Suprapubic skin (tissue), 4 donors: ENCODE measurements around the gene C6orf62.

Experiments
- CTCF ChIP-seq, 2 donors: fragments of 200-600 bp in 1 of 2; fragments of 450-650 bp in 1 of 2; sonication (generic) in 1 of 2; IDR thresholded peaks; one replicate each; pipeline ENCODE4 v1.5.1; 2016 to 2019; ENCODE audit warnings: antibody characterized with exemption in 2 of 2, mild to moderate bottlenecking in 1 of 2, moderate library complexity in 1 of 2
- EP300 ChIP-seq: sonication (generic); formaldehyde crosslinking; IDR thresholded peaks from one replicate; pipeline ENCODE4 v1.6.1; 2017; ENCODE audit warnings: antibody characterized with exemption
- POLR2A ChIP-seq, 2 donors: fragments of 450-650 bp; IDR thresholded peaks; one replicate each; pipeline ENCODE4 v1.6.1; 2017; ENCODE audit warnings: antibody characterized with exemption in 2 of 2, mild to moderate bottlenecking in 2 of 2, moderate library complexity in 2 of 2
- POLR2AphosphoS5 ChIP-seq, 3 donors: sonication (generic); formaldehyde crosslinking; IDR thresholded peaks; one replicate each; pipeline ENCODE4 v1.6.1; 2017; ENCODE audit warnings: antibody characterized with exemption in 3 of 3

GRCh38 chr6:24666641-24667377, 52.1 kb downstream of the C6orf62 start, which contains the start of the genes ACOT13 and TDP2:
- TF ChIP-seq CTCF (IDR thresholded peaks at IDR 0.05) (peak; percentile 44 to 73), POLR2A (IDR thresholded peaks at IDR 0.05) (peak; percentile 9 to 63), POLR2AphosphoS5 (IDR thresholded peaks at IDR 0.05) (peak in 1 of 3 donors; percentile 61), EP300 (no peak)
